Measurements from ENCODE around the gene TCAP.

The TCAP gene

DNA sequence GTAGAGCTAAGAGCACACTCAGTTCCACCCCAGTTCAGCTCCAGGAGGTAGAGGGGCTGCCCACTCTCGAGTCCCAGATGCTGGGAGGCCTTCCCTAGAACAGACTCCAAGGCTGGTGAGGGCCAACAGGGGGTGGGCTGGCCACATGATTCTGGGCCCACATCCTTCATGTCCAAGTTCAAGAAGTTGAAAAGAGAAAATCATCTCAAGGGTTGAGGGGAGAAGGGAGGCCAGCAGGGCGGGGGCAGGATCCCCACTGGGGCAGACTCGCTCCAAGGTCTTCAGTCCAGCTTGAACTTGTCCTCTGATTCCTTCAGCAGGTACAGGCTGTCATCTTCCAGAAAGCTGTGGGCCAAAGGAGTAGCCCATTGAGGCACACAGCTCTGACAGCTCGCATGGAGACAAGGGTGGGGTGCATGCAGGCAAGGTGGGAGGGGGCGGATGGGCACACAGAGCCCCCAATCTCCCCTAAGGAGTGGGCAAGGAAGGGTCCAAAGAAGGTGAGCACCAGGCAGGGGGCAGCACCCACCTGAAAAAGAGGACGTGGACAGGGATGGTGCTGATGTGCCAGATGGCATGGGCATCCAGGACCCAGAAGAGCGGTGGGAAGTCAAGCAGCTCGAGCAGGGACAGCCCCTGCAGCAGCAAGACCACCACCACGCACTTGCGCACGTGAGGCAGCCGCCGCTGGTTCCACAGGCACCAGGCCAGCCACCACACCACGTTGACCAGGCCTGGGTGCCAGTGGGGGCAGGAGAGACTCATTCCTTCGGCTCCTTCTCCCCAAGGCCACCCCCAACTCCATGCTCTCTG, 7.6 kb downstream of the TCAP start:
- Histone ChIP-seq H3K36me3 (ENCODE audit: control insufficient read depth, low read length) (no peaks in the 10 kb centered on the region), H3K9me3 (ENCODE audit: control insufficient read depth, insufficient read depth, low read length) (no peaks in the 10 kb centered on the region), H3K27me3 (ENCODE audit: control insufficient read depth, low read length) (peaks cover 14% of the 10 kb centered on the region), H3K79me2 (ENCODE audit: control insufficient read depth, low read length) (no peaks in the 10 kb centered on the region), H3K4me1 (ENCODE audit: control insufficient read depth, low read length) (peaks cover 53% of the 10 kb centered on the region), H3K9me2 (replicated peaks; ENCODE audit: control insufficient read depth, low read length) (no peaks in the 10 kb centered on the region), H3K4me2 (ENCODE audit: low read length) (no peak overlapping the region), H4K20me1 (ENCODE audit: control insufficient read depth, insufficient read depth, low read depth, low read length) (no peaks in the 10 kb centered on the region), H3F3A (ENCODE audit: control insufficient read depth, insufficient read depth) (no peaks in the 10 kb centered on the region; the same call in 1 of the 2 replicates), H3K27ac (ENCODE audit: low read depth, low read length) (no peak overlapping the region), H3K4me3 (ENCODE audit: low read length) (no peak overlapping the region)
- TF ChIP-seq CTCF (IDR thresholded peaks at IDR 0.05; ENCODE audit: low read depth, low read length, poor library complexity, severe bottlenecking) (peak; percentile 56), EZH2phosphoT487 (IDR thresholded peaks at IDR 0.05; ENCODE audit: borderline replicate concordance, low read length) (no peak)

DNA sequence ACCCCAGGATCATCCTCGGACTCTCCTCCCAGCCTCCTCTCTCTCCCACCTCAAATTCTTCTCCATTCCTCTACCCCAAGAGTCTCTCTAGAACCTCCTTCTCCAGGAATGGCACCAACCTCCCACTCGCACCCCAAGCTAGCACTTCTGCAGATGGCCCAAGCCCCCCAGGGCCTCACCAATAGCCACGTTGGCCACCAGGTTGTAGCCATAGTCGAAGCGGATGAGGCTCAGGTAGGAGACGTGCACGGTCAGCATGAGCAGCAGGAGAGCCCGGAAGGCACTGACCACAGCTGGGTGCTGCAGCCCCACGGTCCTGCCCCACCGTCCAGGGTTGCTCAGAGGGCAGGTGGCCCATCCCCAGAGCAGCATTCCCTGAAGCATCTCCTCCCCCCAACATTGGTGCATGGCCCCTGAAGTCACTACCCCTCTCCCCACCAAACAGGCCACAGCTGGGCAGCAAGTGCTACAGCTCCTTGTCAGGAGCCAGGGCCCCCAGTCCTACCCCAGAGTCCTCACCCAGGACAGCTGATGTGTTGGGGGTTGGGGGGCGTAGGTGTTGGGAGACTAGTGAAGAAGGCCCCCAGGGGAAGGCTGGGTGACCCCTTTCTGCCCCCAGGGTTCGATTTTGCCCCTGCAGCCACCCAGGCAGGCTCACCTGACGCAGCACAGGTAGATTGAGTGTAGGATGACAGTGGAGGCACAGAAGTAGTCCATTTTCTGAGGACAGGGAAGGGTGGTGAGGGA, 8.4 kb downstream of the TCAP start:
- peaks cover 6% of the 10 kb centered on the region for H3K27me3 ChIP-seq (ENCODE audit: control insufficient read depth, low read length)
- no peaks in the 10 kb centered on the region for H4K20me1 ChIP-seq (ENCODE audit: control insufficient read depth, insufficient read depth, low read depth, low read length)
- H3K36me3 ChIP-seq (ENCODE audit: control insufficient read depth, low read length) = no peaks in the 10 kb centered on the region
- H3K79me2 ChIP-seq (ENCODE audit: control insufficient read depth, low read length) = no peaks in the 10 kb centered on the region
- no peak overlapping the region for H3K4me2 ChIP-seq (ENCODE audit: low read length)
- no peak overlapping the region for H3K27ac ChIP-seq (ENCODE audit: low read depth, low read length)
- H3F3A ChIP-seq (ENCODE audit: control insufficient read depth, insufficient read depth) = peaks cover 2% of the 10 kb centered on the region; the same call in 1 of the 2 replicates
- no peaks in the 10 kb centered on the region for H3K9me2 ChIP-seq (replicated peaks; ENCODE audit: control insufficient read depth, low read length)
- H3K9me3 ChIP-seq (ENCODE audit: control insufficient read depth, insufficient read depth, low read length) = no peaks in the 10 kb centered on the region
- H3K4me1 ChIP-seq (ENCODE audit: control insufficient read depth, low read length) = peaks cover 53% of the 10 kb centered on the region
- H3K4me3 ChIP-seq (ENCODE audit: low read length) = no peak overlapping the region
- no peak for TF ChIP-seq EZH2phosphoT487 (IDR thresholded peaks at IDR 0.05; ENCODE audit: borderline replicate concordance, low read length)
- no peak for TF ChIP-seq CTCF (IDR thresholded peaks at IDR 0.05; ENCODE audit: low read depth, low read length, poor library complexity, severe bottlenecking)

DNA sequence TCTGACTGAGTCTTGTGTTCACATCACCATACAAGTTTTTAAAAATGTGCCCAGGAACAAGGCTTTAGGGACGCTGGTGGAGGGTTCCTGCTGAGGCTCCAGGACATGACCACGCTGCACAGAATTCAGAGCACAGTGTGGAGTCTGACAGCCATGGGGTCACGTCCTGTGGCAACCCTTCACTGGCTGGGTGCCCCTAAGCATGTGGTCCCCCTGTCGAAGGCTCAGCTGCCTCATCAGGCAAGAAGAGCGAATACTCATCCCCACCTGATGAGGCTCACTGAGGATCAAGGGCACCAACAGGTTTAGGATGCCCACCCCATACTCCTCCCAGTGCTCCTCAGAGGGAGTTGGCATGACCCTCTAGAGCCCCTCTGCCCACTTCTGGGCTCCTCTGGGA, 9.0 kb downstream of the TCAP start:
- no peaks in the 10 kb centered on the region for H4K20me1 ChIP-seq (ENCODE audit: control insufficient read depth, insufficient read depth, low read depth, low read length)
- H3K36me3 ChIP-seq (ENCODE audit: control insufficient read depth, low read length) = no peaks in the 10 kb centered on the region
- no peak overlapping the region for H3K4me3 ChIP-seq (ENCODE audit: low read length)
- 0 out of 2 replicates have a peak, but pooled peaks cover 3% of the 10 kb centered on the region for H3K27me3 ChIP-seq (ENCODE audit: control insufficient read depth, low read length)
- peak overlapping the region; percentile 10 for H3K4me2 ChIP-seq (ENCODE audit: low read length)
- no peaks in the 10 kb centered on the region for H3K9me2 ChIP-seq (replicated peaks; ENCODE audit: control insufficient read depth, low read length)
- TF ChIP-seq EZH2phosphoT487 (IDR thresholded peaks at IDR 0.05; ENCODE audit: borderline replicate concordance, low read length) (no peak), CTCF (IDR thresholded peaks at IDR 0.05; ENCODE audit: low read depth, low read length, poor library complexity, severe bottlenecking) (no peak)
- peaks cover 2% of the 10 kb centered on the region; the same call in 1 of the 2 replicates for H3F3A ChIP-seq (ENCODE audit: control insufficient read depth, insufficient read depth)
- no peaks in the 10 kb centered on the region for H3K79me2 ChIP-seq (ENCODE audit: control insufficient read depth, low read length)
- H3K27ac ChIP-seq (ENCODE audit: low read depth, low read length) = no peak overlapping the region
- H3K9me3 ChIP-seq (ENCODE audit: control insufficient read depth, insufficient read depth, low read length) = no peaks in the 10 kb centered on the region
- H3K4me1 ChIP-seq (ENCODE audit: control insufficient read depth, low read length) = peaks cover 57% of the 10 kb centered on the region

Measured in DOHH2 (cell line).